BLaER1 (cell line): ENCODE measurements around the gene CDKAL1.
"Not testable (repeated sequence)": the region's sequence is repeated elsewhere in the genome, so short reads cannot be mapped to it uniquely, and the experiment has no call there.

ENCODE experiments used
- H3K27ac ChIP-seq: shearing (Covaris generic); formaldehyde crosslinking; 2 replicates; pipeline ENCODE4 v1.8.1; 2022
- H3K27me3 ChIP-seq: shearing (Covaris generic); formaldehyde crosslinking; 2 replicates; pipeline ENCODE4 v1.8.1; 2022
- H3K36me3 ChIP-seq: shearing (Covaris generic); formaldehyde crosslinking; 2 replicates; pipeline ENCODE4 v1.8.1; 2022
- H3K4me1 ChIP-seq: shearing (Covaris generic); formaldehyde crosslinking; 2 replicates; pipeline ENCODE4 v1.8.1; 2022
- H3K4me2 ChIP-seq: shearing (Covaris generic); formaldehyde crosslinking; 2 replicates; pipeline ENCODE4 v1.8.1; 2022
- H3K4me3 ChIP-seq: shearing (Covaris generic); formaldehyde crosslinking; 2 replicates; pipeline ENCODE4 v1.8.1; 2022
- H3K9ac ChIP-seq: shearing (Covaris generic); formaldehyde crosslinking; 2 replicates; pipeline ENCODE4 v1.8.1; 2022
- H3K9me3 ChIP-seq: shearing (Covaris generic); formaldehyde crosslinking; 2 replicates; pipeline ENCODE4 v1.8.1; 2022
- H4K20me1 ChIP-seq: shearing (Covaris generic); formaldehyde crosslinking; 2 replicates; pipeline ENCODE4 v1.8.1; 2022
- Cebpa-rat ChIP-seq: shearing (Covaris generic); IDR thresholded peaks from 2 replicates; pipeline ENCODE4 v1.8.1; 2022

Gene CDKAL1

GRCh38 chr6:21039926-21040325 is 505.7 kb downstream of the CDKAL1 start:
- no peak overlapping the region for H3K4me2 ChIP-seq
- H3K36me3 ChIP-seq = no peaks in the 10 kb centered on the region
- H3K4me3 ChIP-seq = no peak overlapping the region
- H3K9ac ChIP-seq = no peak overlapping the region
- no peaks in the 10 kb centered on the region for H3K4me1 ChIP-seq
- no peaks in the 10 kb centered on the region for H4K20me1 ChIP-seq
- H3K27me3 ChIP-seq = no peaks in the 10 kb centered on the region
- no peak overlapping the region for H3K27ac ChIP-seq
- no peaks in the 10 kb centered on the region for H3K9me3 ChIP-seq
- no peak for TF ChIP-seq Cebpa-rat

DNA sequence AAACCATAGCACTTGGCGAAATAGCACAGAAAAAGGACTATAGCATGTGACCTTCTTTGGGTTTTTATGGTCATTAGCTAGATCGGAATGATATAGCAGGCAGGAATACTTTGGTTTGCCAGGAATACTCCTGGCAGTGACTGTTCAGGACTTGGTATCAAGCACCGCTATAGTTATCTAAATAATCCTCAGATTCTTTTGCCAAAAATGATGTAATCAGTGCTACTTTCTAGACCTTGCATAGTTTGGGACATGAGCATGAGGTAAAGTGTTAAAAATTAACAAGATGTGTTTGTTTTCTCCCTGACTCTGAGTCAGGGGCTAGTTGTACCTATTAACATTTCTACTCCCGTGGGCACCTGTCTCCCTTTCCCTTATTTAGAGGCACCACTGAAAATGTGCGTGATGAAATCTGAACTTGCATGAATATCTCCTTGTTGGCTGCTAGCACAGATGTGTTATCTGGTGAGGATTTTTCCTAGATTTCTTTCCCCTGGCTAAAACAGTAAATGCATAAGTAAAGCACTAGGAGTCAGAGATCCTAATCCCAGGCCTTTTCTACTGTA is 511.0 kb downstream of the CDKAL1 start:
- Histone ChIP-seq H3K4me1 (peaks cover 15% of the 10 kb centered on the region), H4K20me1 (no peaks in the 10 kb centered on the region), H3K9me3 (no peaks in the 10 kb centered on the region), H3K4me2 (no peak overlapping the region), H3K27ac (no peak overlapping the region), H3K4me3 (no peak overlapping the region), H3K36me3 (no peaks in the 10 kb centered on the region), H3K27me3 (no peaks in the 10 kb centered on the region), H3K9ac (no peak overlapping the region)
- no peak for TF ChIP-seq Cebpa-rat

DNA sequence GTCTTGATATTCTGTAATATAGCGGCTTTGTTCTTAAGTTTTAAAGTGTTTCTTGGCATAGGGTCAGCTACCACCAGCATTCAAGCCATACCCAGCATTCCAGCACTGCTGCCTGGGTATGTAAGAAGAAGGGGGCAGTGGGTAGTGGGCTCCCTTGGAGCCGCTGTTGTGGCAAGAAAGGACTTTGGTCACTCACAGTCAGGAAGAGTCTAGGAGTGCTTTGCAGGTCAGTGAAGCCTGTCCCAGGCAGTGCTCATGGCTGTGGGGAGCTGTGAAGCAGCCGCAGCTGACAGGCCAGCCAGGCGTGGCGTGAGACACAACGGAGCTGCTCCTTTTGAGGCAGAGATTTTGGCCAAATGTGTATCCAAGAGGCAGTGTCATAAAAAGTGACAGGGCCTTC is 512.0 kb downstream of the CDKAL1 start:
- no peaks in the 10 kb centered on the region for H4K20me1 ChIP-seq
- no peaks in the 10 kb centered on the region for H3K27me3 ChIP-seq
- H3K4me2 ChIP-seq = peak overlapping the region; percentile 17
- no peak for TF ChIP-seq Cebpa-rat
- H3K4me1 ChIP-seq = peaks cover 15% of the 10 kb centered on the region
- H3K9ac ChIP-seq = peak overlapping the region; percentile 16; the same call in 1 of the 2 replicates
- no peaks in the 10 kb centered on the region for H3K9me3 ChIP-seq
- H3K4me3 ChIP-seq = no peak overlapping the region
- H3K27ac ChIP-seq = peak overlapping the region; percentile 23; the same call in 1 of the 2 replicates
- no peaks in the 10 kb centered on the region for H3K36me3 ChIP-seq

DNA sequence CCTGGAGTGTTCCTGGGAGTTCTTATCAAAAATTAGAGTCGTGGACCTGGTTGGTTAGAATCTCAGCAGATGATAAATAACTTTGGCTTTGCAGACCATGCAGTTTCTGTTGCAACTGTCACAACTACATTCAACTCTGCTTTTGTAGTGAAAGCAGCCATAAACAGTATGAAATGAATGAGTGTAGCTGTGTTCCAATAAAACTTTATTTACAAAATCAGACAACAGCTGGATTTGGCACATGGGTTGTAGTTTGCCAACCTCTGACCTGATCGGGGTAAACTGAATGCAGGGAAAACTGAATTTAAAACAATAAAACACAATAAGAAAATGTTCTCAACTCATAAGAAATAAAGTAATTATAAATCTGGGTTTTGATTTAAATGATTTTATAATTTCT is 513.8 kb downstream of the CDKAL1 start:
- Histone ChIP-seq H4K20me1 (no peaks in the 10 kb centered on the region), H3K9me3 (no peaks in the 10 kb centered on the region), H3K9ac (no peak overlapping the region), H3K36me3 (no peaks in the 10 kb centered on the region), H3K4me2 (no peak overlapping the region), H3K4me1 (peaks cover 15% of the 10 kb centered on the region), H3K27me3 (no peaks in the 10 kb centered on the region), H3K4me3 (no peak overlapping the region), H3K27ac (no peak overlapping the region)
- TF ChIP-seq Cebpa-rat = no peak

DNA sequence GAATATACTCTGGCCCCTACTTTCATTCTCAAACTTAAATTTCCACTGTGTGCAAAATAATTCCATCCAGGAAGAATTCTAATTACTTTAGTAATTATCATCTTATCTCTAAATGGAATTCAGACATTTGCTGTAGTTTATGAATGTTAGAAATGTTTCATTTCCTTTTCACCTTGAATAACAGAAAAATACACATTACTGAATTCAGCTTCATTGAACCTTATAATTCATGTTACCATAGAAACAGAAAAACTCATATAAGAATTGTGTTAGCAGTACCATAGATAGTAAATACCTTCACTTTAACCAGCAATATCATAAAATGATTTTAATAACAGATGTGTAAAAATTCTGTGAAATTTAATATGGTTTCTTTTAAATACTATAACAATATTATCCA is 514.9 kb downstream of the CDKAL1 start:
- TF ChIP-seq Cebpa-rat = no peak
- Histone ChIP-seq H3K4me1 (peaks cover 15% of the 10 kb centered on the region), H3K27ac (no peak overlapping the region), H3K9ac (no peak overlapping the region), H4K20me1 (no peaks in the 10 kb centered on the region), H3K27me3 (no peaks in the 10 kb centered on the region), H3K36me3 (no peaks in the 10 kb centered on the region), H3K4me3 (no peak overlapping the region), H3K4me2 (no peak overlapping the region), H3K9me3 (no peaks in the 10 kb centered on the region)

DNA sequence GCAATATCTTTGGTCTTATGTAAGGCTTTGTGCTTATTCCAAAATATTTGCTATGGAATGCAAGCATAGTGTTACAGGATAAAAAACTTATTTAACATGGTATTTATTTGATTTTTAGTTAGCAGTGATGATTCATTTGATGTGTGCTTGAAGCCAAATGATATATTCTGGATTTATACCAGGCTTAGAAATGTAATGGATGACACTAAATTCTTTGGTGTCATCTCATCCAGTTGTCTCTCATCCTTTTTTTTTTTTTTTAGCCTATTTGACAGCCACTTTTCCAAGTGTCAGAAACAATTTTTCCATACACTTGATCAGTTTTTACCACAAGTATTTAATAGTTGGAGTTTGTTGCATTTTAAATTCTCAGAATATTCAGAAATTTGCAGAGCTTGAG is 515.3 kb downstream of the CDKAL1 start:
- TF ChIP-seq Cebpa-rat = no peak
- Histone ChIP-seq H4K20me1 (no peaks in the 10 kb centered on the region), H3K27ac (no peak overlapping the region), H3K4me3 (no peak overlapping the region), H3K4me1 (peaks cover 15% of the 10 kb centered on the region), H3K36me3 (no peaks in the 10 kb centered on the region), H3K9me3 (no peaks in the 10 kb centered on the region), H3K4me2 (no peak overlapping the region), H3K9ac (no peak overlapping the region), H3K27me3 (no peaks in the 10 kb centered on the region)

DNA sequence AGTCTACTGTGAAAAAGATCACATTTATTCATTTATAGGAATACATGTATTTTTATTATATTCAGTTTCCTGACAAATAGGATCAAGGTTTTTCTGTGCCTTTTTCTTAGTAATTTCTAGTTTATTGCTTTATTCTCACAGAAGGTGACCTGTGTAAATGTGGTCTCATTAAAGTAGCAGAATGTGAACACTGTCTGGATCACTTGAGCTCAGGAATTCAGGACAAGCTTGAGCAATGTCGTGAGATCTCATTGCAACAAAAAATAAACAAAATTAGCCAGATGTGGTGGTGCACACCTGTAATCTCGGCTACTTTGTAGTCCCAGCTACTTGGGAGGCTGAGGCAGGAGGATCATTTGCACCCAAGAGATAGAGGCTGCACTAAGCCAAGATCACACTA is 516.7 kb downstream of the CDKAL1 start:
- no peaks in the 10 kb centered on the region for H3K36me3 ChIP-seq

DNA sequence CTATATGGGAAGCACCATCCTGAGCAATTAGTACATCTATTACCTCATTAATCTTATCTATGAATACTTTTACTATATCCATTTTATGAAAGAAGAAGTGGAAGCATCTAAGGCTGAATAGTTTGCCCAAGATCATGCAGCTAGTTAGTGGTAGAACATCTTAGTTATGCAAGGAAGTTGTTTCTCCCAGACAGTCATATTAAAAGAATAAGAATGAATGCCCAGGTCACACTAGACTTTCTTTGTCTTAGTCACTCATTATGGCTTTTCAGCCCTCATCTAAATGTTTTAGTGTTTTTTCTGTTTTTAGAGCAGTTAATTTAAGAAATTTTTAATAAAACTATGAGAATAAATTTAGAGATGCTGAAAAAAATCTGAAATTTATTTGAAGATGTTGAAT is 517.5 kb downstream of the CDKAL1 start:
- no peak overlapping the region for H3K4me3 ChIP-seq
- H3K36me3 ChIP-seq = no peaks in the 10 kb centered on the region
- H3K27ac ChIP-seq = no peak overlapping the region
- no peak overlapping the region for H3K9ac ChIP-seq
- H4K20me1 ChIP-seq = no peaks in the 10 kb centered on the region
- TF ChIP-seq Cebpa-rat = no peak
- peaks cover 2% of the 10 kb centered on the region; the same call in 1 of the 2 replicates for H3K4me1 ChIP-seq
- no peak overlapping the region for H3K4me2 ChIP-seq
- no peaks in the 10 kb centered on the region for H3K27me3 ChIP-seq
- peaks cover 2% of the 10 kb centered on the region; the same call in 1 of the 2 replicates for H3K9me3 ChIP-seq

More for the DNA sequence above, 516.7 kb downstream of the CDKAL1 start:
- H3K9ac ChIP-seq = no peak overlapping the region
- no peak overlapping the region for H3K27ac ChIP-seq
- peaks cover 10% of the 10 kb centered on the region for H3K4me1 ChIP-seq
- H4K20me1 ChIP-seq = no peaks in the 10 kb centered on the region
- H3K4me2 ChIP-seq = no peak overlapping the region
- H3K4me3 ChIP-seq = no peak overlapping the region
- no peak for TF ChIP-seq Cebpa-rat
- no peaks in the 10 kb centered on the region for H3K27me3 ChIP-seq
- no peaks in the 10 kb centered on the region for H3K9me3 ChIP-seq

GRCh38 chr6:21053612-21054011 is 519.4 kb downstream of the CDKAL1 start:
- Histone ChIP-seq H3K27me3 (no peaks in the 10 kb centered on the region), H3K9me3 (peaks cover 19% of the 10 kb centered on the region), H3K36me3 (peaks cover 2% of the 10 kb centered on the region; the same call in 1 of the 2 replicates), H4K20me1 (no peaks in the 10 kb centered on the region), H3K27ac (no peak overlapping the region), H3K9ac (no peak overlapping the region), H3K4me2 (no peak overlapping the region), H3K4me3 (no peak overlapping the region), H3K4me1 (no peaks in the 10 kb centered on the region)
- TF ChIP-seq Cebpa-rat = no peak

- not testable (repeated sequence) for H4K20me1 ChIP-seq, H3K27me3 ChIP-seq, H3K4me2 ChIP-seq, H3K9ac ChIP-seq, H3K27ac ChIP-seq, H3K4me1 ChIP-seq, H3K4me3 ChIP-seq
- Histone ChIP-seq H3K9me3 (peaks cover 32% of the 10 kb centered on the region), H3K36me3 (peaks cover 11% of the 10 kb centered on the region)
Measured at GRCh38 chr6:21055480-21055879, 521.2 kb downstream of the CDKAL1 start.

DNA sequence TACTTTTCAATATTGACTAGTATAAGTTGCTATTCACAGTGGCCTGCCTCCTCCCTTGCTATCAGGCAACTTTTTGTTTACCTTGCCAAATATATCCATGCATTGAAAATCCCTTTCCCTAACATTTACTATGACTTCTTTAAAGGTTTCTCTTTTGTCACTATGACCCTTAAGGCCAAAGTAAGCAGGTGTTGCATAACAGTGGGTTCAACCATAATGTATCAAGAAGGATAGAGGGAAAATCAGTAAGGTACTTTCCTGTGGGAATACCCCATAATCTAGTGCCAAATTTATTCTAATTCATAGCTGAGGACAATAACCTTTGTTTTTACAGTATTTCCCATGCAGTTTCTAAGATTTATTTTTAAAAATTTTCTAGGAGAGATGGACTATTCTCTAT is 527.6 kb downstream of the CDKAL1 start:
- Histone ChIP-seq H3K36me3 (peaks cover 17% of the 10 kb centered on the region), H3K4me3 (no peak overlapping the region), H4K20me1 (no peaks in the 10 kb centered on the region), H3K4me2 (no peak overlapping the region), H3K27ac (no peak overlapping the region), H3K9me3 (peaks cover 29% of the 10 kb centered on the region), H3K9ac (no peak overlapping the region), H3K4me1 (no peaks in the 10 kb centered on the region), H3K27me3 (no peaks in the 10 kb centered on the region)
- no peak for TF ChIP-seq Cebpa-rat
